ENCODE results near the gene ITPKC.

ITPKC gene

GRCh38 chr19:40776932-40777644 is 60.2 kb downstream of the ITPKC start:
- DNase-seq (ENCODE audit: low spot score) = peak; percentile 90
- TF ChIP-seq CTCF (conservative IDR thresholded peaks at IDR 0.05; ENCODE audit: low read depth) = no peak
- POLR2A ChIA-PET (ENCODE audit: low non-redundant PET) = interaction anchor here (0.8 kb wide), 1 partner anchor 22 kb away, joined by 3 read pairs; the partner anchor contains the start of gene EGLN2
- CTCF ChIA-PET = interaction anchor here (1.4 kb wide), 1 partner anchor 142 kb away, joined by 4 read pairs; no protein-coding TSS in a partner anchor
- H3K27ac ChIP-seq = peak overlapping the region; percentile 97

- TF ChIP-seq CTCF (conservative IDR thresholded peaks at IDR 0.05; ENCODE audit: low read depth) = no peak
- H3K27ac ChIP-seq = peak overlapping the region; percentile 97
- DNase-seq (ENCODE audit: low spot score) = no peak
- CTCF ChIA-PET = interaction anchor here (0.6 to 1.4 kb wide), 2 partner anchors 143 to 144 kb away, joined by 4 read pairs; no protein-coding TSS in a partner anchor
- POLR2A ChIA-PET (ENCODE audit: low non-redundant PET) = interaction anchor here (0.6 to 0.8 kb wide), 2 partner anchors 21 to 106 kb away, joined by 3 to 6 read pairs; partner anchors contain the start of gene EGLN2
Measured at GRCh38 chr19:40777645-40777936, 60.7 kb downstream of the ITPKC start.

GRCh38 chr19:40777937-40778705 is 61.2 kb downstream of the ITPKC start, which contains the start of gene RAB4B:
RAB4B (plus strand) TSS chr19:40778247; CDS start chr19:40778376, 129 bp downstream.
- peak; percentile 96 for DNase-seq (ENCODE audit: low spot score)
- POLR2A ChIA-PET (ENCODE audit: low non-redundant PET) = interaction anchor here (0.6 to 0.8 kb wide), 2 partner anchors 21 to 106 kb away, joined by 3 to 6 read pairs; partner anchors contain the start of gene EGLN2
- H3K27ac ChIP-seq = peak within 1 kb of the TSS; percentile 97
- TF ChIP-seq CTCF (conservative IDR thresholded peaks at IDR 0.05; ENCODE audit: low read depth) = no peak
- CTCF ChIA-PET = interaction anchor here (0.6 to 1.4 kb wide), 3 partner anchors 10 to 143 kb away, joined by 4 to 5 read pairs (median 4); no protein-coding TSS in a partner anchor

GRCh38 chr19:40778706-40779284 is 61.9 kb downstream of the ITPKC start:
- ChIA-PET POLR2A (ENCODE audit: low non-redundant PET) (no interaction called here), CTCF (interaction anchor here (0.8 to 1.2 kb wide), 2 partner anchors 11 to 144 kb away, joined by 3 to 5 read pairs; no protein-coding TSS in a partner anchor)
- DNase-seq (ENCODE audit: low spot score) = peak; percentile 16
- H3K27ac ChIP-seq = peak overlapping the region; percentile 97
- TF ChIP-seq CTCF (conservative IDR thresholded peaks at IDR 0.05; ENCODE audit: low read depth) = no peak

- H3K27ac ChIP-seq = peak overlapping the region; percentile 19; the same call in 1 of the 2 replicates
- DNase-seq (ENCODE audit: low spot score) = no peak
- POLR2A ChIA-PET (ENCODE audit: low non-redundant PET) = no interaction called here
- no peak for TF ChIP-seq CTCF (conservative IDR thresholded peaks at IDR 0.05; ENCODE audit: low read depth)
- CTCF ChIA-PET = no interaction called here
Measured at GRCh38 chr19:40780582-40780981, 63.7 kb downstream of the ITPKC start.

- no peak for DNase-seq (ENCODE audit: low spot score)
- CTCF ChIA-PET = no interaction called here
- H3K27ac ChIP-seq = no peak overlapping the region
- POLR2A ChIA-PET (ENCODE audit: low non-redundant PET) = no interaction called here
- TF ChIP-seq CTCF (conservative IDR thresholded peaks at IDR 0.05; ENCODE audit: low read depth) = no peak
Measured at GRCh38 chr19:40781140-40781539, 64.2 kb downstream of the ITPKC start.
